ENCODE measurements around the gene BRWD1. TPM values are rescaled to one million over a fixed set of nuclear protein-coding genes. Genes with fewer than 3 reads are reported as not detected.

BRWD1 gene
- total RNA-seq, 1 donor from 2014 or later: 40.3 TPM

- ChIA-PET POLR2A (no interaction called here), CTCF (no interaction called here)
- Mint-ChIP-seq H3K27me3 (peaks cover 2% of the 10 kb centered on the region), H3K36me3 (ENCODE audit: low read depth) (no peaks in the 10 kb centered on the region), H3K4me1 (no peaks in the 10 kb centered on the region), H3K27ac (no peak overlapping the region), H3K9me3 (no peaks in the 10 kb centered on the region), H3K4me3 (no peak overlapping the region)
- no peak for ATAC-seq (ENCODE audit: low read depth)
- TF ChIP-seq, protein P1, sequence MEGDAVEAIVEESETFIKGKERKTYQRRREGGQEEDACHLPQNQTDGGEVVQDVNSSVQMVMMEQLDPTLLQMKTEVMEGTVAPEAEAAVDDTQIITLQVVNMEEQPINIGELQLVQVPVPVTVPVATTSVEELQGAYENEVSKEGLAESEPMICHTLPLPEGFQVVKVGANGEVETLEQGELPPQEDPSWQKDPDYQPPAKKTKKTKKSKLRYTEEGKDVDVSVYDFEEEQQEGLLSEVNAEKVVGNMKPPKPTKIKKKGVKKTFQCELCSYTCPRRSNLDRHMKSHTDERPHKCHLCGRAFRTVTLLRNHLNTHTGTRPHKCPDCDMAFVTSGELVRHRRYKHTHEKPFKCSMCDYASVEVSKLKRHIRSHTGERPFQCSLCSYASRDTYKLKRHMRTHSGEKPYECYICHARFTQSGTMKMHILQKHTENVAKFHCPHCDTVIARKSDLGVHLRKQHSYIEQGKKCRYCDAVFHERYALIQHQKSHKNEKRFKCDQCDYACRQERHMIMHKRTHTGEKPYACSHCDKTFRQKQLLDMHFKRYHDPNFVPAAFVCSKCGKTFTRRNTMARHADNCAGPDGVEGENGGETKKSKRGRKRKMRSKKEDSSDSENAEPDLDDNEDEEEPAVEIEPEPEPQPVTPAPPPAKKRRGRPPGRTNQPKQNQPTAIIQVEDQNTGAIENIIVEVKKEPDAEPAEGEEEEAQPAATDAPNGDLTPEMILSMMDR (IDR thresholded peaks at IDR 0.05): no peak
- DNase-seq: no peak
- intact Hi-C loops (cut with micrococcal nuclease): no loop called here
Observed at GRCh38 chr21:39134288-39134810, 179.1 kb downstream of the BRWD1 start.

Other genes with a start within 250 kb of the BRWD1 start
- 23.7 and 28.4 TPM in 2 replicates for gene PSMG1, start 130.2 kb downstream of the BRWD1 start, total RNA-seq
- gene HMGN1, start 35.5 kb upstream of the BRWD1 start, total RNA-seq: 344 and 443 TPM in 2 replicates
- 0.33 and 0.86 TPM in 2 replicates for gene LCA5L, start 132.1 kb upstream of the BRWD1 start, total RNA-seq
- gene SH3BGR, start 138.3 kb upstream of the BRWD1 start, total RNA-seq: 0.33 and 1.2 TPM in 2 replicates